Measurements from ENCODE around the gene TOR2A. TPM values are rescaled to one million over a fixed set of nuclear protein-coding genes. Genes with fewer than 3 reads are reported as not detected.
A peak's percentile ranks its signal among the peaks of the same experiment; 100 is the strongest.

The TOR2A gene
- total RNA-seq, 4 donors from 2014 or later = 5.9 to 8.9 (median 7.6) TPM

GRCh38 chr9:127717766-127718165, 17.3 kb downstream of the TOR2A start:
- Histone ChIP-seq H3K36me3 (peaks cover 0 to under 1% of the 10 kb centered on the region in 2 donors), H3K27ac (no peak overlapping the region), H3K4me1 (peaks cover 0 to 22% (median 11%) of the 10 kb centered on the region in 3 donors), H3K4me3 (no peak overlapping the region), H3K27me3 (peaks cover 10% of the 10 kb centered on the region), H3K9me3 (no peaks in the 10 kb centered on the region)
- TF ChIP-seq CTCF (IDR thresholded peaks at IDR 0.05) = no peak
- no peak for TF ChIP-seq EP300 (IDR thresholded peaks at IDR 0.05)
- no peak for TF ChIP-seq POLR2AphosphoS5 (IDR thresholded peaks at IDR 0.05)
- no peak for TF ChIP-seq POLR2A (IDR thresholded peaks at IDR 0.05)
- 78% methylated on average over 3 to 4 of the region's 5 CpGs for WGBS, 2 donors (ENCODE audit: low coverage in 1 of 2)
- no peak for ATAC-seq

- Histone ChIP-seq H3K27me3 (no peaks in the 10 kb centered on the region), H3K4me3 (peak overlapping the region in 1 of 2 donors; percentile 78), H3K27ac (peak overlapping the region in 3 of 4 donors; percentile 85 to 88 (median 85)), H3K4me1 (peaks cover 0 to 22% (median 11%) of the 10 kb centered on the region in 3 donors), H3K36me3 (peaks cover 0 to 13% of the 10 kb centered on the region in 2 donors), H3K9me3 (no peaks in the 10 kb centered on the region)
- ATAC-seq = no peak
- 100% methylated on average over 2 of the region's 9 CpGs; no CpG with 5 or more reads in 1 of the 2 donors for WGBS, 2 donors (ENCODE audit: low coverage in 1 of 2)
- TF ChIP-seq CTCF (IDR thresholded peaks at IDR 0.05) = no peak
- TF ChIP-seq POLR2A (IDR thresholded peaks at IDR 0.05) = no peak
- TF ChIP-seq POLR2AphosphoS5 (IDR thresholded peaks at IDR 0.05) = no peak
- TF ChIP-seq EP300 (IDR thresholded peaks at IDR 0.05) = no peak
Observed at GRCh38 chr9:127716412-127716811, 18.7 kb downstream of the TOR2A start.

GRCh38 chr9:127715470-127716337, 19.4 kb downstream of the TOR2A start, which contains the start of the genes PTRH1 and TTC16:
TSS of gene PTRH1 (minus strand) at chr9:127715663. CDS start at chr9:127715639, 24 bp downstream.
TSS of gene TTC16 (plus strand) at chr9:127716079. CDS start at chr9:127716146, 67 bp downstream.
- H3K4me3 ChIP-seq = peak within 1 kb of the TSS; percentile 46 to 78
- WGBS, 2 donors (ENCODE audit: low coverage in 1 of 2) = 5% methylated on average over 14 of the region's 65 CpGs; no CpG with 5 or more reads in 1 of the 2 donors

GRCh38 chr9:127714951-127715469, 20.1 kb downstream of the TOR2A start:
- ATAC-seq = no peak

More at GRCh38 chr9:127715470-127716337, 19.4 kb downstream of the TOR2A start, which contains the start of the genes PTRH1 and TTC16:
- Histone ChIP-seq H3K27ac (peak within 1 kb of the TSS; percentile 5 to 88 (median 85)), H3K36me3 (peaks cover 0 to 13% of the 10 kb centered on the region in 2 donors), H3K9me3 (no peaks in the 10 kb centered on the region), H3K27me3 (no peaks in the 10 kb centered on the region), H3K4me1 (peaks cover 0 to 22% (median 11%) of the 10 kb centered on the region in 3 donors)
- ATAC-seq = peak; percentile 98
- TF ChIP-seq POLR2A (IDR thresholded peaks at IDR 0.05) = peak in 1 of 2 donors; percentile 27
- TF ChIP-seq EP300 (IDR thresholded peaks at IDR 0.05) = no peak
- peak; percentile 72 for TF ChIP-seq POLR2AphosphoS5 (IDR thresholded peaks at IDR 0.05)

More at GRCh38 chr9:127714951-127715469, 20.1 kb downstream of the TOR2A start:
- Histone ChIP-seq H3K27me3 (no peaks in the 10 kb centered on the region), H3K4me1 (peaks cover 0 to 22% (median 11%) of the 10 kb centered on the region in 3 donors), H3K36me3 (peaks cover 0 to 13% of the 10 kb centered on the region in 2 donors), H3K9me3 (no peaks in the 10 kb centered on the region), H3K4me3 (peak overlapping the region; percentile 46 to 78), H3K27ac (peak overlapping the region in 3 of 4 donors; percentile 85 to 88 (median 85))
- TF ChIP-seq POLR2AphosphoS5 (IDR thresholded peaks at IDR 0.05) (no peak), EP300 (IDR thresholded peaks at IDR 0.05) (no peak), POLR2A (IDR thresholded peaks at IDR 0.05) (no peak), CTCF (IDR thresholded peaks at IDR 0.05) (no peak)
- WGBS, 2 donors (ENCODE audit: low coverage in 1 of 2) = 0% methylated on average over 8 of the region's 44 CpGs; no CpG with 5 or more reads in 1 of the 2 donors

Data from gastroesophageal sphincter (tissue), 4 donors.